ENCODE data around the gene TMEM39A. TPM values are rescaled to one million over a fixed set of nuclear protein-coding genes. Genes with fewer than 3 reads are reported as not detected.

Gene TMEM39A
- polyA plus RNA-seq, 3 donors, result 9.6 to 12.2 (median 11.6) TPM

DNA sequence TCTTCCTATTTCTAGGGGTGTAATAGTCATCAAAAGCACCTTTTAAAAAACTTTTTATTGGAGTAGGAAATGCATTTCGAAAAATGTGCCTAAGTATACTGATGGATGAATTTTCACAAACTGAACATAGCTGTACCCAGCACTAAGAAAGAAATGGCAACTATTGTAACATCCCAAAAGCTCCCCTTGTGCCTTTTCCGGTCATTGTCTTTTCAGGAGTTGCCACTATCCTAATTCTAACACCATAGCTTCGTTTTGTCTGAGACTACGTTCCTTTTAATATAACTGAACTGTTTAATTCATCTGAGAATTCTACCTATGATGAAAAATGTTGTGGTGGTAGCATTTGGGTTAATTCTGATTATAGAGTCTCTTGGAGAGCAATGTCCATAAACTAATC lies 36.9 kb upstream of the TMEM39A start:
- no peak overlapping the region for H3K9ac ChIP-seq (ENCODE audit: insufficient read depth, low read length, poor library complexity, severe bottlenecking)
- H3K4me3 ChIP-seq (replicated peaks in 1 of 3; ENCODE audit: low read depth in 2 of 3, low read length in 3 of 3), result no peak overlapping the region
- Mint-ChIP-seq H3K4me3 (no peak overlapping the region), H3K9me3 (no peaks in the 10 kb centered on the region), H3K36me3 (peaks cover 14 to 18% of the 10 kb centered on the region in 2 donors), H3K4me1 (peaks cover 33% of the 10 kb centered on the region), H3K27me3 (ENCODE audit: low read depth in 3 of 3) (peaks cover 0 to 3% (median 2%) of the 10 kb centered on the region in 3 donors), H3K27ac (no peak overlapping the region)
- no peak overlapping the region for H3K4me2 ChIP-seq (replicated peaks; ENCODE audit: extremely low read depth, low read length, poor library complexity, severe bottlenecking)
- WGBS (ENCODE audit: insufficient coverage), result no CpG with 5 or more reads among the region's 4 CpGs
- H3K4me1 ChIP-seq (ENCODE audit: control insufficient read depth in 1 of 2, insufficient read depth in 2 of 2, low read length in 2 of 2), result peaks cover 17 to 19% of the 10 kb centered on the region in 2 donors
- no peak for DNase-seq
- H3K27ac ChIP-seq (ENCODE audit: low read depth in 1 of 2, low read length in 2 of 2), result no peak overlapping the region
- intact Hi-C loops (cut with micrococcal nuclease), result no loop called here
- H2AFZ ChIP-seq (ENCODE audit: insufficient read depth, low read depth, low read length, poor library complexity, severe bottlenecking), result no peak overlapping the region
- TF ChIP-seq CTCF (IDR thresholded peaks at IDR 0.05), result no peak
- H3K79me2 ChIP-seq (ENCODE audit: insufficient read depth, low read length), result peaks cover 36% of the 10 kb centered on the region
- no peaks in the 10 kb centered on the region for H4K20me1 ChIP-seq (ENCODE audit: insufficient read depth, low read length)
- peaks cover 9 to 24% of the 10 kb centered on the region in 2 donors for H3K36me3 ChIP-seq (replicated peaks in 1 of 2; ENCODE audit: control insufficient read depth in 1 of 2, insufficient read depth in 2 of 2, low read length in 2 of 2)
- H3K9me3 ChIP-seq (replicated peaks in 1 of 2; ENCODE audit: control insufficient read depth in 1 of 2, insufficient read depth in 1 of 2, low read length in 2 of 2), result no peaks in the 10 kb centered on the region
- no peaks in the 10 kb centered on the region for H3K27me3 ChIP-seq (ENCODE audit: control insufficient read depth in 2 of 2, insufficient read depth in 2 of 2, low read length in 2 of 2)

DNA sequence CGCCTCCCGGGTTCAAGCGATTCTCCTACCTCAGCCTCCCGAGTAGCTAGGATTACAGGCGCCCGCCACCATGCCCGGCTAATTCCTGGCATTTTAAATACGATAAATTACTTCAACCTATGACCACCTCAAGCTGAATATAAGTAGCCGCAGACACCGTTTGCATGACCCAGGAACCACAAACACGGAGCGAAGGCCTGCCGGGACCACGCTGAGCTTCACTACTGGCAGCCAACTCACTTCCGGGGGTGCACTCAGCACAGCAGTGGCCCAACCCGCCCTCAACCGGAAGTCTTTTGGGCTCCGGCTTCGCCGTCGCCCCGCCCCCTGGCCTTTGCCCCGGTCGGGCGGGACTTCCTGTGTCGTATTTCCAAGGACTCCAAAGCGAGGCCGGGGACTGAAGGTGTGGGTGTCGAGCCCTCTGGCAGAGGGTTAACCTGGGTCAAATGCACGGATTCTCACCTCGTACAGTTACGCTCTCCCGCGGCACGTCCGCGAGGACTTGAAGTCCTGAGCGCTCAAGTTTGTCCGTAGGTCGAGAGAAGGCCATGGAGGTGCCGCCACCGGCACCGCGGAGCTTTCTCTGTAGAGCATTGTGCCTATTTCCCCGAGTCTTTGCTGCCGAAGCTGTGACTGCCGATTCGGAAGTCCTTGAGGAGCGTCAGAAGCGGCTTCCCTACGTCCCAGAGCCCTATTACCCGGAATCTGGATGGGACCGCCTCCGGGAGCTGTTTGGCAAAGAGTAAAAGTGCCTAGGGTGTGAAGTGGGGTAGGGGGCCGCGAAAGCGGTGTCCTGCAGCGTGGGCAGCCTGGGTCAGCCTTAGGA lies 35.0 kb upstream of the TMEM39A start, which contains the start of gene TIMMDC1:
Gene TIMMDC1, plus strand, starts transcription at position 362 of the 826 bp plus-strand sequence. Its CDS starts 187 bp downstream, at position 549.
- no peaks in the 10 kb centered on the region for H3K9me3 Mint-ChIP-seq
- Histone ChIP-seq H3K4me1 (ENCODE audit: control insufficient read depth in 1 of 2, insufficient read depth in 2 of 2, low read length in 2 of 2) (peaks cover 17 to 19% of the 10 kb centered on the region in 2 donors), H3K9me3 (replicated peaks in 1 of 2; ENCODE audit: control insufficient read depth in 1 of 2, insufficient read depth in 1 of 2, low read length in 2 of 2) (no peaks in the 10 kb centered on the region), H4K20me1 (ENCODE audit: insufficient read depth, low read length) (no peaks in the 10 kb centered on the region), H3K27me3 (ENCODE audit: control insufficient read depth in 2 of 2, insufficient read depth in 2 of 2, low read length in 2 of 2) (no peaks in the 10 kb centered on the region), H2AFZ (ENCODE audit: insufficient read depth, low read depth, low read length, poor library complexity, severe bottlenecking) (peak within 1 kb of the TSS; percentile 89), H3K4me2 (replicated peaks; ENCODE audit: extremely low read depth, low read length, poor library complexity, severe bottlenecking) (peak within 1 kb of the TSS; percentile 89), H3K79me2 (ENCODE audit: insufficient read depth, low read length) (peaks cover 36% of the 10 kb centered on the region), H3K36me3 (replicated peaks in 1 of 2; ENCODE audit: control insufficient read depth in 1 of 2, insufficient read depth in 2 of 2, low read length in 2 of 2) (peaks cover 0 to 5% of the 10 kb centered on the region in 2 donors), H3K9ac (ENCODE audit: insufficient read depth, low read length, poor library complexity, severe bottlenecking) (peak within 1 kb of the TSS; percentile 95), H3K27ac (ENCODE audit: low read depth in 1 of 2, low read length in 2 of 2) (peak within 1 kb of the TSS; percentile 81 to 99), H3K4me3 (replicated peaks in 1 of 3; ENCODE audit: low read depth in 2 of 3, low read length in 3 of 3) (peak within 1 kb of the TSS; percentile 62 to 95 (median 88))
- H3K27ac Mint-ChIP-seq, result peak within 1 kb of the TSS; percentile 96 to 99 (median 98)
- peaks cover 2 to 3% (median 2%) of the 10 kb centered on the region in 3 donors for H3K27me3 Mint-ChIP-seq (ENCODE audit: low read depth in 3 of 3)
- WGBS (ENCODE audit: insufficient coverage), result under 1% methylated on average over 54 of the region's 58 CpGs
- no peak for TF ChIP-seq CTCF (IDR thresholded peaks at IDR 0.05)
- DNase-seq, result peak; percentile 95 to 98 (median 96)
- H3K36me3 Mint-ChIP-seq, result peaks cover 4 to 6% of the 10 kb centered on the region in 2 donors
- intact Hi-C loops (cut with micrococcal nuclease), result loop anchor here (2.0 to 5.0 kb wide), 4 partner anchors 30 to 179 kb away; partner anchors contain the start of genes COX17 (in 2 of the 2), POGLUT1 (in 1 of the 2) and TMEM39A (in 1 of the 2)
- peak within 1 kb of the TSS; percentile 96 to 99 for H3K4me3 Mint-ChIP-seq
- peaks cover 32% of the 10 kb centered on the region for H3K4me1 Mint-ChIP-seq

Data from CD14-positive monocyte (primary cell).